ENCODE results near the gene RGL1. TPM values are rescaled to one million over a fixed set of nuclear protein-coding genes. Genes with fewer than 3 reads are reported as not detected.

RGL1 gene
- total and polyA plus RNA-seq, 2 experiments from 2014 or later = 17.9 to 30.7 TPM

DNA sequence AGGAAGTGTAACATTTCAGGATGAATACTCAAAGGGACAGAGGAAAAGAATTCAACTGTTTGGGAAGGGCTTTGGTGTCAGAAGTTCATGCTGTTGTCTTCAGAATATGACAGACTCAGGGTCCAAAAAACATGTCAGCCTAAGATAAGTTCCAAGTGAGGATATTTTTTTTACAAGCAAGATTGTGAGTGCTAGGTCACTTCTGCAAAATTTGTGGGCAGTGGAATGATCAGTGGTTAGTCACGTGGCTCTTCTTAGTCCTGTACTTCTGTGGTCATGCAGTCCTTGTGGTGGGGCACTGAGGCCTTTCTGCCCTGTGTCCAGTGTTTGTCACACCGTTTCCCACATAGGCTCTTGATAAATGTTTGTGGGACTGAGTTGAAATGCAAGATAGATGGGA, 5.2 kb downstream of the RGL1 start:
- H3K4me1 ChIP-seq (ENCODE audit: insufficient read depth) = peaks cover 41% of the 10 kb centered on the region
- peak overlapping the region; percentile 30 for H3K4me2 ChIP-seq
- H3K79me2 ChIP-seq = peaks cover 73% of the 10 kb centered on the region
- no peak overlapping the region for H2AFZ ChIP-seq
- H3K4me3 ChIP-seq = no peak overlapping the region
- 87% methylated on average over 2 of the region's 2 CpGs for WGBS (ENCODE audit: low lambda C conversion rate, missing lambda C conversion rate)
- H3K36me3 ChIP-seq (replicated peaks; ENCODE audit: insufficient read depth, low read depth) = no peaks in the 10 kb centered on the region
- no peaks in the 10 kb centered on the region for H3K9me3 ChIP-seq (ENCODE audit: low read depth)
- H3K27ac ChIP-seq = no peak overlapping the region
- TF ChIP-seq, protein P1, sequence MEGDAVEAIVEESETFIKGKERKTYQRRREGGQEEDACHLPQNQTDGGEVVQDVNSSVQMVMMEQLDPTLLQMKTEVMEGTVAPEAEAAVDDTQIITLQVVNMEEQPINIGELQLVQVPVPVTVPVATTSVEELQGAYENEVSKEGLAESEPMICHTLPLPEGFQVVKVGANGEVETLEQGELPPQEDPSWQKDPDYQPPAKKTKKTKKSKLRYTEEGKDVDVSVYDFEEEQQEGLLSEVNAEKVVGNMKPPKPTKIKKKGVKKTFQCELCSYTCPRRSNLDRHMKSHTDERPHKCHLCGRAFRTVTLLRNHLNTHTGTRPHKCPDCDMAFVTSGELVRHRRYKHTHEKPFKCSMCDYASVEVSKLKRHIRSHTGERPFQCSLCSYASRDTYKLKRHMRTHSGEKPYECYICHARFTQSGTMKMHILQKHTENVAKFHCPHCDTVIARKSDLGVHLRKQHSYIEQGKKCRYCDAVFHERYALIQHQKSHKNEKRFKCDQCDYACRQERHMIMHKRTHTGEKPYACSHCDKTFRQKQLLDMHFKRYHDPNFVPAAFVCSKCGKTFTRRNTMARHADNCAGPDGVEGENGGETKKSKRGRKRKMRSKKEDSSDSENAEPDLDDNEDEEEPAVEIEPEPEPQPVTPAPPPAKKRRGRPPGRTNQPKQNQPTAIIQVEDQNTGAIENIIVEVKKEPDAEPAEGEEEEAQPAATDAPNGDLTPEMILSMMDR (IDR thresholded peaks at IDR 0.05; ENCODE audit: poor library complexity) = no peak
- TF ChIP-seq EZH2 (IDR thresholded peaks at IDR 0.05; ENCODE audit: borderline replicate concordance) (no peak), EZH2phosphoT487 (IDR thresholded peaks at IDR 0.05; ENCODE audit: low read depth, severe bottlenecking, unreplicated experiment) (no peak)
- peaks cover 3% of the 10 kb centered on the region for H4K20me1 ChIP-seq (ENCODE audit: insufficient read depth, poor library complexity, severe bottlenecking)
- no peaks in the 10 kb centered on the region for H3K9me2 ChIP-seq (replicated peaks; ENCODE audit: insufficient read depth)
- H3K27me3 ChIP-seq = no peaks in the 10 kb centered on the region
- no peak for DNase-seq (ENCODE audit: low spot score)

DNA sequence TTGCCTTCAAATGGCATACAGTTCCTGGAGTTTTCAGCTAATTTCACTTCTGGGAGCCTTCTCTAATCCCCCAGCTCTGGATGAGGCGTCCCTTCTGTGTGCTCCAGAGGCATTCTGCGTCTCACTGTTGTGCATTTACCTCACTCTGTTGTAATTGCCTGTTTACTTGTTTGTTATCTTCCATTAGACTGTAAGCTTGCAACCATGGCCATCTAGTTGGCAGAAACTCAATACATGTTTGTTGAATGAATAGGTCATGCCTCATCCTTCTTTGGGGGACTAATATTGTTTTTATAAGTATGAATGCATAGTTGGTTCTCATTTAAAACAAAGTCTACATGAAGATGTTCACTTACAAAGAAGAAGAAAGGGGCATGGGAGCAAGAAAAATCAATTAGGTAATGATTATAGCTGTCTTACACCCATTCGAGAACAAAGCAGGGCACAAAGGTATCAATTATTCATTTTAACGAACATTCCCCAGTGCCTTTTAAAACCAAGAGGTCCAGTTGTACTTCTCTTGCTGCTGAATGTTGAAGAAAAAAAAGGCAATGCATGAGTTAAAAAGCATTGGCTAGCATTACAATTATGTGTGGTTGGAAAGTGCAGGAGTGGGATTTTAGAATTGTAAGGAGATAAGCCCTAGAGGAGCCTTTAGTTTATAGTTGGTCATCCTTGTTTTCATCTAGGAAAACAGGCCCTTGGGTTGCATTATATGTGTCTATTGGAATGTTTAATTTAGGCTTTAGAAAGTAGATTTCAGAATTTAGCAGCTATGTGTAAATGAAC, 6.0 kb downstream of the RGL1 start:
- no peaks in the 10 kb centered on the region for H3K9me2 ChIP-seq (replicated peaks; ENCODE audit: insufficient read depth)
- H3K4me1 ChIP-seq (ENCODE audit: insufficient read depth) = peaks cover 41% of the 10 kb centered on the region
- H2AFZ ChIP-seq = no peak overlapping the region
- H3K27ac ChIP-seq = no peak overlapping the region
- H3K79me2 ChIP-seq = peaks cover 80% of the 10 kb centered on the region
- H3K4me3 ChIP-seq = no peak overlapping the region
- TF ChIP-seq EZH2phosphoT487 (IDR thresholded peaks at IDR 0.05; ENCODE audit: low read depth, severe bottlenecking, unreplicated experiment) (no peak), EZH2 (IDR thresholded peaks at IDR 0.05; ENCODE audit: borderline replicate concordance) (no peak)
- TF ChIP-seq, protein P1 (IDR thresholded peaks at IDR 0.05; ENCODE audit: poor library complexity) = no peak
- H3K4me2 ChIP-seq = peak overlapping the region; percentile 70
- no peaks in the 10 kb centered on the region for H3K36me3 ChIP-seq (replicated peaks; ENCODE audit: insufficient read depth, low read depth)
- no peaks in the 10 kb centered on the region for H3K9me3 ChIP-seq (ENCODE audit: low read depth)
- WGBS (ENCODE audit: low lambda C conversion rate, missing lambda C conversion rate) = 75% methylated on average over 4 of the region's 4 CpGs
- H4K20me1 ChIP-seq (ENCODE audit: insufficient read depth, poor library complexity, severe bottlenecking) = peaks cover 3% of the 10 kb centered on the region
- H3K27me3 ChIP-seq = no peaks in the 10 kb centered on the region
- DNase-seq (ENCODE audit: low spot score) = no peak

DNA sequence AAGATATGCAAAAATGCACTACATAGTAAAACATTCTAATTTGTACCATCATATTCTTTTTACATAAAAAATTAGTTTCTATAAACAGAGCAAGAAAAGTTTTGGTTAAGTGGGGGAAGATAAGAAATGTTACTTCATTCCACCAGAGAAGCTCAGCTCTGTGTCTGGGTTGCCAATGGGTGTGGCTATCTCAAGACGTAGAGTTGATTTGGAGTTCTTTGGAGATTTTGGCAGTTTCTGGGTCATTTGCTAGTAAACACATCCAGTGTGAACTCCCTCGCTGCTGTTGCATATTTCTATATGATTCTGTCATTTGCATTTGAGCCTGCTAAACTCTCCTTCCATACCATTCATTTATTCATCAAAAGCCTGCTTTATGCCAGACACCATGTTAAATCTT, 7.2 kb downstream of the RGL1 start:
- peaks cover 47% of the 10 kb centered on the region for H3K4me1 ChIP-seq (ENCODE audit: insufficient read depth)
- WGBS (ENCODE audit: low lambda C conversion rate, missing lambda C conversion rate) = 89% methylated on average over 2 of the region's 2 CpGs
- no peak overlapping the region for H3K4me3 ChIP-seq
- no peaks in the 10 kb centered on the region for H3K36me3 ChIP-seq (replicated peaks; ENCODE audit: insufficient read depth, low read depth)
- H3K9me2 ChIP-seq (replicated peaks; ENCODE audit: insufficient read depth) = no peaks in the 10 kb centered on the region
- H3K79me2 ChIP-seq = peaks cover 80% of the 10 kb centered on the region
- H2AFZ ChIP-seq = no peak overlapping the region
- H3K4me2 ChIP-seq = peak overlapping the region; percentile 70
- TF ChIP-seq EZH2phosphoT487 (IDR thresholded peaks at IDR 0.05; ENCODE audit: low read depth, severe bottlenecking, unreplicated experiment) = no peak
- no peak for TF ChIP-seq EZH2 (IDR thresholded peaks at IDR 0.05; ENCODE audit: borderline replicate concordance)
- TF ChIP-seq, protein P1 (IDR thresholded peaks at IDR 0.05; ENCODE audit: poor library complexity) = no peak
- no peaks in the 10 kb centered on the region for H3K9me3 ChIP-seq (ENCODE audit: low read depth)
- no peaks in the 10 kb centered on the region for H4K20me1 ChIP-seq (ENCODE audit: insufficient read depth, poor library complexity, severe bottlenecking)
- no peaks in the 10 kb centered on the region for H3K27me3 ChIP-seq
- no peak for DNase-seq (ENCODE audit: low spot score)
- peak overlapping the region; percentile 75 for H3K27ac ChIP-seq
